Globus pallidus (tissue), 1 donor: Measurements from ENCODE around the gene MRPL27.

Experiments used
- DNase-seq: peaks from one replicate; pipeline ENCODE4 v3.0.0-alpha.2; 2015; ENCODE audit warnings: low spot score

The MRPL27 gene

GRCh38 chr17:50359998-50360461, 13.0 kb downstream of the MRPL27 start:
- no peak for DNase-seq

- no peak for DNase-seq
These were observed 13.8 kb downstream of the MRPL27 start for GRCh38 chr17:50359005-50359699.

GRCh38 chr17:50358177-50358576, 14.8 kb downstream of the MRPL27 start:
- DNase-seq = no peak

GRCh38 chr17:50356892-50357510, 16.0 kb downstream of the MRPL27 start:
- no peak for DNase-seq

GRCh38 chr17:50356418-50356817, 16.6 kb downstream of the MRPL27 start:
- DNase-seq = no peak

- DNase-seq = no peak
These were observed 17.2 kb downstream of the MRPL27 start for GRCh38 chr17:50355701-50356341.

GRCh38 chr17:50355336-50355700, 17.7 kb downstream of the MRPL27 start:
- DNase-seq = no peak

- DNase-seq = no peak
These were observed 18.2 kb downstream of the MRPL27 start for GRCh38 chr17:50354776-50355175.

GRCh38 chr17:50354198-50354597, 18.8 kb downstream of the MRPL27 start:
- no peak for DNase-seq

GRCh38 chr17:50353600-50354195, 19.3 kb downstream of the MRPL27 start:
- DNase-seq = no peak

GRCh38 chr17:50352693-50353599, 20.0 kb downstream of the MRPL27 start:
- no peak for DNase-seq

- DNase-seq = no peak
These were observed 20.8 kb downstream of the MRPL27 start for GRCh38 chr17:50352072-50352692.

- DNase-seq = no peak
These were observed 22.3 kb downstream of the MRPL27 start for GRCh38 chr17:50350733-50351132.

GRCh38 chr17:50349243-50349600, 23.8 kb downstream of the MRPL27 start:
- no peak for DNase-seq

- no peak for DNase-seq
These were observed 24.3 kb downstream of the MRPL27 start for GRCh38 chr17:50348522-50349242.

- DNase-seq = no peak
These were observed 25.1 kb downstream of the MRPL27 start for GRCh38 chr17:50347894-50348291.

GRCh38 chr17:50347117-50347893, 25.7 kb downstream of the MRPL27 start:
- DNase-seq = no peak

GRCh38 chr17:50346313-50347116, 26.5 kb downstream of the MRPL27 start:
- DNase-seq = no peak
